ENCODE results near the gene DCST1. TPM values are rescaled to one million over a fixed set of nuclear protein-coding genes. Genes with fewer than 3 reads are reported as not detected.

DCST1 gene, protein sequence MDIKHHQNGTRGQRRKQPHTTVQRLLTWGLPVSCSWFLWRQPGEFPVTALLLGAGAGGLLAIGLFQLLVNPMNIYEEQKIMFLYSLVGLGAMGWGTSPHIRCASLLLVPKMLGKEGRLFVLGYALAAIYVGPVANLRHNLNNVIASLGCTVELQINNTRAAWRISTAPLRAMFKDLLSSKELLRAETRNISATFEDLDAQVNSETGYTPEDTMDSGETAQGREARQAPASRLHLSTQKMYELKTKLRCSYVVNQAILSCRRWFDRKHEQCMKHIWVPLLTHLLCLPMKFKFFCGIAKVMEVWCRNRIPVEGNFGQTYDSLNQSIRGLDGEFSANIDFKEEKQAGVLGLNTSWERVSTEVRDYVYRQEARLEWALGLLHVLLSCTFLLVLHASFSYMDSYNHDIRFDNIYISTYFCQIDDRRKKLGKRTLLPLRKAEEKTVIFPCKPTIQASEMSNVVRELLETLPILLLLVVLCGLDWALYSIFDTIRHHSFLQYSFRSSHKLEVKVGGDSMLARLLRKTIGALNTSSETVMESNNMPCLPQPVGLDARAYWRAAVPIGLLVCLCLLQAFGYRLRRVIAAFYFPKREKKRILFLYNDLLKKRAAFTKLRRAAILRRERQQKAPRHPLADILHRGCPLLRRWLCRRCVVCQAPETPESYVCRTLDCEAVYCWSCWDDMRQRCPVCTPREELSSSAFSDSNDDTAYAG
- total RNA-seq = not detected

DNA sequence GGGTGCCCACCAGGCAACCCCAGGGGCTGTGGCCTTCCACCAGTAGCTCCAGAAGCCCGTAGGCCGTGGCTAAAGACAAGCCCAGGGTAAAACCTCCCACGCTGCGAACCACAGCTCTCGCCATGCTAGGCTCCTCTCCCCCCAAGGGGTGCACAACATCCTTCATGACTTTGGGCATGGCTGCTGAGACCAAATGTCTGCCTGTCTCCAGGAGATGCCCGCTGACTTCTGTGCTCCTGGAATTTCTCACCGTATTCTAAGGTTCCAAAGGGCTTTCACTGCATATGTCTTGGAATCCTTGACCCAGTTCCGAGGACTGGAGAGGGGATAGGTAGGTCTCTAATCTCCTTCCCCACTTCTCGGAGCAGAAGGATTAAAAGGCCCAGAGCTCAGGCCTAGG, at the start of gene DCST1, which contains the start of gene DCST2:
TSS of gene DCST1 (plus strand) at position 301 of the 400 bp plus-strand sequence. CDS start 213 bp downstream, outside the sequence.
TSS of gene DCST2 (minus strand) at position 258 of the 400 bp plus-strand sequence. CDS start at position 178, 80 bp downstream.

DNA sequence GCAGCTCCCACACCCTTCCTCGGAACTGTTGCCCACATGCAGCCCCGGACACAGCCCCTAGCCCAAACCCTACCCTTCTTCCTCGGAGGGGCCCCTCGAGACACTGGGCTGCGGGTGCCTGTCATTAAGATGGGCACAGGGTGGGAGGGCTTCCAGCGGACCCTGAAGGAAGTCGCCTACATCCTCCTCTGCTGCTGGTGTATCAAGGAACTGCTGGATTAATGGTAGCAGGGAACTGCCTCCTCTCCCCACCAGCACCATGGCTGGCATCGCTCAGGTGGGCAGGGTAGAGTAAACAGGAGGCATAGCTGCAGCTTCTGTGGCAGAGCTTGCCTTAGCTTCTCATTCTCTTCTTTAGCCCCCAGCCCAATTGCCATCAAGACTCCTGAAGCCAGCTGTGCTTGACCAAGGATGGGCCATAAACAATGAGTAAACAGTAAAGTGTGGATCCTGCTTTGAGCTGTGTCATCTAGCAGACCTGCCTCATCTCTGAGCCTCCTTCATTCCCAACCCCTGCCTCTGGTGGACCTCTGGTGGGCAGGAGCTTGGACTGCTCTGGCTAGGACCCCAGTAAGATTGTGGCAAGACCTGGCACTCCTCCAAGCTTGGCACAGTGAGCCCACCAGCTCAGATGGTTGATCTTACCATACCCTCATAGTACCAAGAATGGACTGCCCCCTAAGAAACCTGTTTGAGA, 39.9 kb upstream of the DCST1 start, which contains the start of gene LENEP:
TSS of gene LENEP (plus strand) at position 15 of the 697 bp plus-strand sequence. CDS start at position 37, 22 bp downstream.

DNA sequence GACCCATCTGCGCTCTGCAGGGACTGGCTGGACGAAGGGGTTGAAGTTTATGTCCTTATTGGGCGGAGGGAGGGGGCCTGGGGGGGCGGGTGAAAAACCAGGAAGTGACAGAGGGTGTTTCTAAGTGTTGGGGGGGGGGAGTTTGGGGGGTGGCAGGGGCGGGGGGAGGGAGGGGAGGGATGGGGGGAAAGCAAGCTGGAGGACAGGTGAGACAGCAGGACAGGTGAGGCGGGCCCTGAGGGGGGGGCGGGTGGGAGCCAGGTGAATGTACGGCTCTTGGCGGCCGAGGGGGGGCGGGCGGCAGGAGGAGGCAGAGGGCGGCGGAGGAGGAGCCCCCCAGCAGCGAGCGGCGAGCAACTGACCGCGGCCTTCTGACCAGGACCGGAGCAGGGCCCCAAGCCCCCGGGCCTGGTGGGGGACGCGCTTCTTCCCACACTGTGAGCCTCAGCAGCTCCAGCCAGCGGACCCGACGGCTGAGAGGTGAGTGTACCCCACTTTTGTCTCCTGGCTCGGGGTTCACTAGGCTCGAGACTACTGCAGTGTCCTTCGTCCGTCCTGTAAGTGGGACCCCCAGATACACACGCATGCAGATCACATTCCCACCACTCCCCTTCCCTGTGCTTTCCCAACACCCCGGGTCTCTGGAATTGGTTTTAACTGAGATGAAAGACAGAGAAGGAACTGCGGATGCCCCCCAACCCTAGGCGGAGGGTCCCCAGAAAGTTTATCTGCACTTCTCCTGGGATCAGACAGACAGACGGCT, 31.0 kb upstream of the DCST1 start, which contains the start of gene ZBTB7B:
TSS of gene ZBTB7B (plus strand) at position 339 of the 763 bp plus-strand sequence. CDS start 11,859 bp downstream, outside the sequence.

DNA sequence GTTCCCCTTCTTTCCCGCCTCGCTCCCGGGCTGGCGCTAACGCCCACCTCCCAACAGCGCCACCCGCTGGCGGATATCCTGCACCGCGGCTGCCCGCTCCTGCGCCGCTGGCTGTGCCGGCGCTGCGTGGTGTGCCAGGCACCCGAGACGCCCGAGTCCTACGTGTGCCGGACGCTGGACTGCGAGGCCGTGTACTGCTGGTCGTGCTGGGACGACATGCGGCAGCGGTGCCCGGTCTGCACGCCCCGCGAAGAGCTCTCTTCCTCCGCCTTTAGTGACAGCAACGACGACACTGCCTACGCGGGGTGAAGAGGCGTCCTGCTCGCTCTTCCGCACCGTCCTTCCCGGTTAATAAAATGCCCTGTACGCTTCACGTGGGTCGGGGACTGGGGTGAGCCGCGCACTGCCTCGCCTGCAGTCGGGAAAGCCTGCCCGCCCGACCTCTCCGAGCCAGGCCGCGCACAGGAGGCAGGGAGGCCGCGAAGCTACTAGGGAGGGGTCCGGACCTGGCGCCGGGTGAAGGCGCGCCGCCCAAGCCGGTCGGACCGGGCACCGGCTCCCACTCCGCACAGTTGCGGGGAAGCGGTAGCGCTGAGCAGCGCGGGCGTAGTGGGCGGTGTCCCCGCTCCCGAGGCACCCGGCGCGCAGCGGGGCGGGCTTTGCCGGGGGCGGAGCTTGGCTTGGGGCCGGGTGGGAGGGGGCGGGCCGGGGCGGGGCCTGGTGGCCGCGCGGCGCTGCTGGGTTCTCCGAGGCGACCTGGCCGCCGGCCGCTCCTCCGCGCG, 17.1 kb downstream of the DCST1 start, which contains the start of gene ADAM15:
TSS of gene ADAM15 (plus strand) at position 757 of the 782 bp plus-strand sequence. CDS start 71 bp downstream, outside the sequence.

DNA sequence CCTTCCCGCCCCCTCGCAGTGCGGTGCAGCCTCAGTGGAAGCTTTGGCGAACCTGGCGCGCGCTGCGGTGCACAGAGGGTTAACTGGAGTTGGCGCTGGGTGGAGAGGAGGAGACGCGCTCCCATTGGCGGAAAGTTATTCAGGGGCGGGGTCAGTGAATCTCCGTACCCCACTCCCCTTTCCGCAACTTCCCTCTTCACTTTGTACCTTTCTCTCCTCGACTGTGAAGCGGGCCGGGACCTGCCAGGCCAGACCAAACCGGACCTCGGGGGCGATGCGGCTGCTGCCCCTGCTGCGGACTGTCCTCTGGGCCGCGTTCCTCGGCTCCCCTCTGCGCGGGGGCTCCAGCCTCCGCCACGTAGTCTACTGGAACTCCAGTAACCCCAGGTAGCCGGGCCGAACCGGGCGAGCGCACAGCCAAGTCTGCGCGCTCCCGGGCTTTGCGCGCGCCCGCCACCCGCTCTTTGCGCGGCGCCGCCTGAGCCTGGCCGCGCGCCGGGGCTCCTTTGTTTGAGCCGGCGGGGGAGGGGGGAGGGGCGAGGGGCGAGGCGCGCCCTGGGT, 30.0 kb downstream of the DCST1 start, which contains the start of gene EFNA4:
TSS of gene EFNA4 (plus strand) at position 191 of the 561 bp plus-strand sequence. CDS start at position 275, 84 bp downstream.

DNA sequence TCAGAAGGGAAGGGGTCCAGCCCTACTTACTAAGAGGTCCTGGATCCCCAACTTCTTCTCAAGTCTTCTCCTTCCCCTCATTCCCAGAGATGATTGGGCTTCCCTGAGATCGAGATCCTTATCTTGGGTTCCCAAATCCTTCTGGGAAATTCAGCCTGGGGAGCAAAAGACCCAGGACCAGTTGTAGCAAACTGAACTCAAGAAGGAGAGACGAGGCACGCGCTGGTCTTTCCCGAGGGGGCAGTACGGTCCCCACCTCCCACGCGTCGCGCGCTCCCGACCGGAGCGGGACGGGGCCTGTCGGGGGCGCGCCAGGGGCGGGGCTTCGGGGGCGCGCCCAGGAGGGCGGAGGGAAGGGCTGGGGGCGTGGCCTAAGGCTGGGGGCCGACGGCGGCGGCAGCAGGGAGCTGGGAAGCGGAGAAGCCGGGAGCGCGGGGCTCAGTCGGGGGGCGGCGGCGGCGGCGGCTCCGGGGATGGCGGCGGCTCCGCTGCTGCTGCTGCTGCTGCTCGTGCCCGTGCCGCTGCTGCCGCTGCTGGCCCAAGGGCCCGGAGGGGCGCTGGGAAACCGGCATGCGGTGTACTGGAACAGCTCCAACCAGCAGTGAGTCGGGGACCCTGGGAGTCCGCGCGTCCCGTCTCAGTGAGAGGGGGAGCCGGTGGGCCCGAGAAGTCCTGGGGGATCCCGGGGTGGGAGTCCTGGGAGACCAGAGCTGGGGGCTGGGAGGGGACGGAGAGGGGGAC, 45.0 kb downstream of the DCST1 start, which contains the start of gene EFNA3:
TSS of gene EFNA3 (plus strand) at position 369 of the 741 bp plus-strand sequence. CDS start at position 474, 105 bp downstream.

Other genes starting within 250 kb of the DCST1 start
- gene KCNN3, start 163.5 kb upstream of the DCST1 start, total RNA-seq = under 1 TPM; 0.02 to 0.03 TPM
- gene PMVK, start 97.1 kb upstream of the DCST1 start, total RNA-seq = 10 to 100 TPM; 29.6 to 33.1 TPM
- 100 to 1,000 TPM; 101 to 102 TPM for gene PBXIP1, start 77.7 kb upstream of the DCST1 start, total RNA-seq
- gene PYGO2, start 72.0 kb upstream of the DCST1 start, total RNA-seq = 10 to 100 TPM; 42.7 to 43.0 TPM
- gene SHC1, start 63.1 kb upstream of the DCST1 start, total RNA-seq = 10 to 100 TPM; 66.7 to 72.8 TPM
- 100 to 1,000 TPM; 104 to 118 TPM for gene CKS1B, start 59.1 kb upstream of the DCST1 start, total RNA-seq
- 10 to 100 TPM; 34.2 to 38.9 TPM for gene FLAD1, start 50.5 kb upstream of the DCST1 start, total RNA-seq
- gene LENEP, start 40.2 kb upstream of the DCST1 start, total RNA-seq = 1 to 10 TPM in 1 of 2 experiments, under 1 TPM in 1; 0.63 to 1.2 TPM
- 100 to 1,000 TPM; 119 TPM for gene ZBTB7B, start 31.0 kb upstream of the DCST1 start, total RNA-seq
- gene DCST2, start within 50 bp of the DCST1 start, total RNA-seq = 1 to 10 TPM in 1 of 2 experiments, under 1 TPM in 1; 0.79 to 1.2 TPM
- 10 to 100 TPM; 50.6 to 50.7 TPM for gene ADAM15, start 17.5 kb downstream of the DCST1 start, total RNA-seq
- 1 to 10 TPM; 9.0 to 9.6 TPM for gene EFNA4, start 29.9 kb downstream of the DCST1 start, total RNA-seq
- gene EFNA3, start 45.0 kb downstream of the DCST1 start, total RNA-seq = 1 to 10 TPM; 4.1 to 4.2 TPM
- gene EFNA1, start 94.1 kb downstream of the DCST1 start, total RNA-seq = under 1 TPM; 0.25 to 0.26 TPM
- gene SLC50A1, start 102.0 kb downstream of the DCST1 start, total RNA-seq = 10 to 100 TPM; 44.1 to 49.0 TPM
- 10 to 100 TPM; 60.3 to 66.8 TPM for gene DPM3, start 106.7 kb downstream of the DCST1 start, total RNA-seq
- gene KRTCAP2, start 139.5 kb downstream of the DCST1 start, total RNA-seq = 100 to 1,000 TPM; 173 to 190 TPM
- gene TRIM46, start 140.0 kb downstream of the DCST1 start, total RNA-seq = 10 to 100 TPM; 16.4 to 19.1 TPM
- gene THBS3, start 174.1 kb downstream of the DCST1 start, total RNA-seq = 10 to 100 TPM; 28.2 to 31.5 TPM
- 10 to 100 TPM; 30.3 to 30.6 TPM for gene MTX1, start 174.9 kb downstream of the DCST1 start, total RNA-seq
- gene ENTREP3, start 221.7 kb downstream of the DCST1 start, total RNA-seq = 10 to 100 TPM; 21.1 to 23.2 TPM
- gene SCAMP3, start 228.5 kb downstream of the DCST1 start, total RNA-seq = 10 to 100 TPM; 83.3 to 85.5 TPM
- 100 to 1,000 TPM; 100 to 104 TPM for gene CLK2, start 239.7 kb downstream of the DCST1 start, total RNA-seq
- 1 to 10 TPM; 4.3 TPM for gene HCN3, start 243.6 kb downstream of the DCST1 start, total RNA-seq